ENCODE measurements around the gene COX6B2.

The COX6B2 gene

DNA sequence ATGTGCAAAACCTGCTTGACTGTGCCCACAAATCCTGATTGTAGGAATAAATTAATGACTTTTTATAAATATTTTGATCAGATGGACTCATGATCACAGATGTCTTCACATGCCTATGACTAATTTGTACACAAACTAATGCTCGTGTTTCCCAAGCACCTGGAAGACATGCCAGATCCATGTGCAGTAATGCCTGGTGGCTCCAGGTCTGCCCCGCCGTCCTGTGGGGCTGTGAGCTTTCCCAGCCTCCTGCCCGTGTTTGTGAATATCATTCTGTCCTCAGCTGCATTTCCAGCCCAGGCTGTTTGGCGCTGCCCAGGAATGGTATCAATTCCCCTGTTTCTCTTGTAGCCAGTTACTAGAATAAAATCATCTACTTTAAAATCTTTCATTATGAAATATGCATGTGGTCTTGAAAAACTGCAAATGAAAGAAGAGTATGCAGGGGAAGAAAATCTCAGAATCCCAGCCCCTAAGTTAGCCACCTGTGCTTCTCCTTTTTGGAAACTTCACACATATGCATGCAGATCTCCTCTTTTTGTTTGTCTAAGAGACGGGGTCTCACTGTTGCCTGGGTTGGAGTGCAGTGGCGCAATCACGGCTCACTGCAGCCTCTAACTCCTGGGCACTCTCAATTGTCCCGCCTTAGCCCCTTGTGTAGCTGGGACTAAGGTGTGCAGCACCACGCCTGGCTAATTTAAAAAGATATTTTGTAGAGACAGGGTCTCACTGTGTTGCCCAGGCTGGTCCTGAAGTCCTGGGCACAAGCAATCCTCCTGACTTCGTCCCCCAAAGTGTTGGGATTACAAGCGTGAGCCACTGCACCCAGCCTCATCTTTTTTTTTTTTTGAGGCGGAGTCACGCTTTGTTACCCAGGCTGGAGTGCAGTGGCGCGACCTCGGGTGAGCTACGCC, 37.4 kb upstream of the COX6B2 start:
- in situ Hi-C loops (cut with MboI; ENCODE audit: low pct_unique_long_range_greater_than_20kb, low sequenced_read_pairs, unreplicated experiment): no loop called here
- TF ChIP-seq, protein P1, sequence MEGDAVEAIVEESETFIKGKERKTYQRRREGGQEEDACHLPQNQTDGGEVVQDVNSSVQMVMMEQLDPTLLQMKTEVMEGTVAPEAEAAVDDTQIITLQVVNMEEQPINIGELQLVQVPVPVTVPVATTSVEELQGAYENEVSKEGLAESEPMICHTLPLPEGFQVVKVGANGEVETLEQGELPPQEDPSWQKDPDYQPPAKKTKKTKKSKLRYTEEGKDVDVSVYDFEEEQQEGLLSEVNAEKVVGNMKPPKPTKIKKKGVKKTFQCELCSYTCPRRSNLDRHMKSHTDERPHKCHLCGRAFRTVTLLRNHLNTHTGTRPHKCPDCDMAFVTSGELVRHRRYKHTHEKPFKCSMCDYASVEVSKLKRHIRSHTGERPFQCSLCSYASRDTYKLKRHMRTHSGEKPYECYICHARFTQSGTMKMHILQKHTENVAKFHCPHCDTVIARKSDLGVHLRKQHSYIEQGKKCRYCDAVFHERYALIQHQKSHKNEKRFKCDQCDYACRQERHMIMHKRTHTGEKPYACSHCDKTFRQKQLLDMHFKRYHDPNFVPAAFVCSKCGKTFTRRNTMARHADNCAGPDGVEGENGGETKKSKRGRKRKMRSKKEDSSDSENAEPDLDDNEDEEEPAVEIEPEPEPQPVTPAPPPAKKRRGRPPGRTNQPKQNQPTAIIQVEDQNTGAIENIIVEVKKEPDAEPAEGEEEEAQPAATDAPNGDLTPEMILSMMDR (IDR thresholded peaks at IDR 0.05; ENCODE audit: extremely low read depth, insufficient read depth, missing control alignments): no peak
- no peak for DNase-seq (ENCODE audit: low spot score)

DNA sequence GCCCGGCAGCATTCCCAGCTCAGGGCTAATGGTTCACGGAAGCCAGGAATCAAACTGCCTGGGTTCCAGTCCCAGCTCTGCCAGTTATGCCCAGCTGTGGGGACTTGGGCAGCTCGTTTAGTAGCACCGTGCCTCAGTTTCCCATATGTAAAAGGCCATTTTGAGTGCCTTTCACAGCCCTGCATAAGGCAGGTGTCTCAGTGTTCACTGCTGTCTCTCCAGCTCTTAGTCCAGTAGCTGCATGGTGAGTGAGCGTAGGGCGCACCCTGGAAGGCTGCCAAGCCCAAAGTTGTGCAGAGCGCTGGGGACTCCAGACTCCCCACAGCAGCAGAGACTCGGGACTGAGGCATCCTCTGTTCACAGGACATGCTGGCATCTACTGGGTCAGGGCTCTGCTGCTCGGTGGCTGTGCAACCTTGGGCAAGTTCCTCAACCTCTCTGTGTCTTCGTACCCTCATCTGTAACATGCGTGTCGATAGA, 36.7 kb upstream of the COX6B2 start:
- TF ChIP-seq, protein P1 (IDR thresholded peaks at IDR 0.05; ENCODE audit: extremely low read depth, insufficient read depth, missing control alignments): no peak
- in situ Hi-C loops (cut with MboI; ENCODE audit: low pct_unique_long_range_greater_than_20kb, low sequenced_read_pairs, unreplicated experiment): no loop called here
- no peak for DNase-seq (ENCODE audit: low spot score)

DNA sequence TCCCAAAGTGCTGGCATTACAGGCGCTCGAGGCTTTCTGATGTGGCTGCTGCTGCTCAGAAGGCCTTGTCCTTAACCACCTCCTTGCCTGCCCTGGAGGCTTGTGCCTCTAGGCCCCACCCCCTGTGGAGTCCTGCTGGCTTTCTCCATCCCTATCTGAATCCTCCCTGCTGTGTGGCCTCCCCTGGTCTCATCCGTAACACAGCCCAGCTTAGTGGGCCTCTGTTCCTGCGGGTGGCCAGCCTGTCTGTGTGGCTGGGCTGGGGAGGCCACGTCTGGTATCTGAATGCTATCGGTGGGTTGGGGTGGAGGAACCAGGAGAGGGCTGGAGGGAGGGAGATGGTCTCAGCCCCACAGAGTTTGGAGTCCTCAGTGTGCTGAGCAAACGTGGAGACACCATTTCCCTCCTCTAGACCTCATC, 36.0 kb upstream of the COX6B2 start:
- no peak for DNase-seq (ENCODE audit: low spot score)
- TF ChIP-seq, protein P1 (IDR thresholded peaks at IDR 0.05; ENCODE audit: extremely low read depth, insufficient read depth, missing control alignments): no peak
- in situ Hi-C loops (cut with MboI; ENCODE audit: low pct_unique_long_range_greater_than_20kb, low sequenced_read_pairs, unreplicated experiment): no loop called here

DNA sequence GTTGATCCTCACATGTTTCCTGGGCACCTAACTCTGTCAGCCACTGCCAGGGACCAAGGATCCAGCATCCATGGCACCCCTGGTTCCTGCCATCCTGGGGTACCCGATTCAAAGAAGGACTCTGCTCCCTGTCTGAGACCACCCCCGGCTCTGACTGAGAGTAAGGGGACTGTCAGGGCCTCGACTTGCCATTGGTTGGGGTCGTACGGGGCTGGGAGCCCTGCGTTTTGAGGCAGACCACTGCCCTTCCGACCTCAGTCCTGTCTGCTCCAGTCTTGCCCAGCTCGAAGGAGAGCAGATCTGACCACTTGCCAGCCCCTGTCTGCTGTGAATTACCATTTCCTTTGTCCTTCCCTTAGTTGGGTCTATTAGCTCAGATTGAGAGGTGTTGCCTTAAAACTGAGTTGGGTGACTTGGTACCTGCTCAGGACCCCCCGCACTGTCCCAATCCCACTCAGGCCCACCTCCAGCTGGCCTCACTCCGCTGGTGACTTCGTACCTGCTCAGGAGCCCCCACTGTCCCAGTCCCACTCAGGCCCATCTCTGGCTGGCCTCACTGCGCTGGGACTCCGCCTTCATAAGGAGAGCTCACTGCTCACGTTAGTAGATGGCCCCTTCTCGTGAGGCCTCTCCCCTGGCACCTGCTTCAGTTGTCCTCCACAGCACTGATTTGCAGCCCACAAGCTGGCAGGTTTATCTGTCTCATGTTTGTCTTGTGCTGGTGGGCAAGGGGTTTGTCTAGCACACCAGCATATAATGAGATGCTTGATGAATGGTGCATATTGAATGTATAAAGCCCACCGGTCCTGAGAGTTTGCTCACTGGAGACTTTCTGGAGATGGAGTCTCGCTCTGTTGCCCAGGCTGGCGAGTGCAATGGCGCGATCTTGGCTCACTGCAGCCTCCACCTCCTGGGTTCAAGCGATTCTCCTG, 35.1 kb upstream of the COX6B2 start:
- no peak for DNase-seq (ENCODE audit: low spot score)
- TF ChIP-seq, protein P1 (IDR thresholded peaks at IDR 0.05; ENCODE audit: extremely low read depth, insufficient read depth, missing control alignments): no peak
- in situ Hi-C loops (cut with MboI; ENCODE audit: low pct_unique_long_range_greater_than_20kb, low sequenced_read_pairs, unreplicated experiment): no loop called here

DNA sequence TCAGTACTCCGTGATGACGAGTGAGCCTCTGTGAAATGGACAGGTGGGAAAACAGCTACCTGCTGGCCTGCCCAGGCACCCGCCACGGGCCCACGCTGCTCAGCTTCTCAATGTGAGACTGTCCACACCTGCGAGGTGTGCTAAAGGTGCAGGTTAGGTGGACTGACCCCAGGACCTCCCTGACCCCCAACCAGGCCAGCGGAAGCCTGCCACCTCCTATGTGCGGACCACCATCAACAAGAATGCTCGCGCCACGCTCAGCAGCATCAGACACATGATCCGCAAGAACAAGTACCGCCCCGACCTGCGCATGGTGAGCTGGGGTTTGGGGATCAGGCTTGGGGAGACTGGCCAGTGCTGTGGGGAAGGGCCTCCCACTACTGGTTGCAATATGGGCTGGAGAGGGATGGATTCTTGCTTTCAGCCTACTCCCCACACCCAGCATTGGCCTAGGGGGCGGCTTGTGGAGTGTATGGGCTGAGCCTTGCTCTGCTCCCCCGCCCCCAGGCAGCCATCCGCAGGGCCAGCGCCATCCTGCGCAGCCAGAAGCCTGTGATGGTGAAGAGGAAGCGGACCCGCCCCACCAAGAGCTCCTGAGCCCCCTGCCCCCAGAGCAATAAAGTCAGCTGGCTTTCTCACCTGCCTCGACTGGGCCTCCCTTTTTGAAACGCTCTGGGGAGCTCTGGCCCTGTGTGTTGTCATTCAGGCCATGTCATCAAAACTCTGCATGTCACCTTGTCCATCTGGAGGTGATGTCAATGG, 33.4 kb upstream of the COX6B2 start:
- in situ Hi-C loops (cut with MboI; ENCODE audit: low pct_unique_long_range_greater_than_20kb, low sequenced_read_pairs, unreplicated experiment): no loop called here
- TF ChIP-seq, protein P1 (IDR thresholded peaks at IDR 0.05; ENCODE audit: extremely low read depth, insufficient read depth, missing control alignments): no peak
- DNase-seq (ENCODE audit: low spot score): no peak
